Measurements from ENCODE around the gene POP7.

DNA sequence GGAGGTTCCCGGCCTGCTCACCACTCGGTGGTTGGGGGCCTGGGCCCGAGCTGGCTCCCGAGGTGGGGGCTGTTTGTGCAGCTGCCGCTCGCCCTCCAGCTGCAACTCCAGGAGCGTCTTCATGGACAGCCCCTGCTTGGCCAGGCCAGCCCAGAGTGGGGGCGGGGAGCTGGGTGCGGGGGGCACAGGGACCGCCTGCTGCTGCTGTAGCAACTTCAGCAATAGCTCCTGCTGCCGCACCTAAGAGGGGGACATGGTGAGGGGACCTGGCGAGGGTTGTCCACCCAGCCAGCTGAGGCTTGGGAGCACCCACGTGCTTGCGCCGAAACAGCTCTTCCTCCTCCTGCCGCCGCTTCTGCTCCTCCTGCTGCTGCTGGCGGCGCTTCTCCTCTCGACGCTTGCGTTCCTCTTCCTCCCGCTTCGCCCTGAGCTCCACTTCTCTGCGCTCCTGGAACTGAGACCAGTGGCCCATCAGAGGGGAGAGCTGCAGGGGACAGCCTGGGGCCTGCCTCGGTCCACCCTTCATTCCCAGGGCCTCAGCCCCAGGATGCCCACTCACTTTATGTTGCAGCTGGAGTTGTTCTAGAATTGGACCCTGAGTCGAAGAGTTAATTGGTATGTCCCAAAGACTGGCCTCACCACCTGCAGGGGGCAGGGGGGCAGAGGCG is 22.8 kb upstream of the POP7 start:
- TF ChIP-seq RARB (CRISPR knock-in tag; IDR thresholded peaks at IDR 0.05) = no peak
- TF ChIP-seq, protein P1, sequence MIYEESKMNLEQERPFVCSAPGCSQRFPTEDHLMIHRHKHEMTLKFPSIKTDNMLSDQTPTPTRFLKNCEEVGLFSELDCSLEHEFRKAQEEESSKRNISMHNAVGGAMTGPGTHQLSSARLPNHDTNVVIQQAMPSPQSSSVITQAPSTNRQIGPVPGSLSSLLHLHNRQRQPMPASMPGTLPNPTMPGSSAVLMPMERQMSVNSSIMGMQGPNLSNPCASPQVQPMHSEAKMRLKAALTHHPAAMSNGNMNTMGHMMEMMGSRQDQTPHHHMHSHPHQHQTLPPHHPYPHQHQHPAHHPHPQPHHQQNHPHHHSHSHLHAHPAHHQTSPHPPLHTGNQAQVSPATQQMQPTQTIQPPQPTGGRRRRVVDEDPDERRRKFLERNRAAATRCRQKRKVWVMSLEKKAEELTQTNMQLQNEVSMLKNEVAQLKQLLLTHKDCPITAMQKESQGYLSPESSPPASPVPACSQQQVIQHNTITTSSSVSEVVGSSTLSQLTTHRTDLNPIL (CRISPR knock-in tag; IDR thresholded peaks at IDR 0.05; ENCODE audit: low read depth) = no peak
